KMS-11 (cell line): ENCODE results near the gene SHBG.

ENCODE experiments used
- H2AFZ ChIP-seq: fragments of 200-600 bp; sonication (generic); 2 replicates; pipeline ENCODE4 v1.6.1; 2016; ENCODE audit warnings: antibody characterized with exemption, mixed run types, low read depth
- H3K27ac ChIP-seq: fragments of 200-600 bp; sonication (generic); 2 replicates; pipeline ENCODE4 v1.6.1; 2016; ENCODE audit warnings: mild to moderate bottlenecking, mixed run types
- H3K27me3 ChIP-seq: fragments of 200-600 bp; sonication (generic); 2 replicates; pipeline ENCODE4 v1.6.1; 2017; ENCODE audit warnings: mild to moderate bottlenecking, low read depth, mixed run types, moderate library complexity; ENCODE audit not compliant: insufficient read depth
- H3K36me3 ChIP-seq: fragments of 200-600 bp; sonication (generic); 2 replicates; pipeline ENCODE4 v1.6.1; 2017; ENCODE audit warnings: mild to moderate bottlenecking, mixed run types; ENCODE audit not compliant: insufficient read depth
- H3K4me1 ChIP-seq: fragments of 200-600 bp; sonication (generic); 2 replicates; pipeline ENCODE4 v1.6.1; 2016; ENCODE audit warnings: mild to moderate bottlenecking, low read depth, mixed run types; ENCODE audit not compliant: poor library complexity, severe bottlenecking
- H3K4me2 ChIP-seq: fragments of 200-600 bp; sonication (generic); 2 replicates; pipeline ENCODE4 v1.7.0; 2016; ENCODE audit warnings: mild to moderate bottlenecking, mixed run types
- H3K4me3 ChIP-seq: fragments of 200-600 bp; sonication (generic); IDR thresholded peaks from 2 replicates; pipeline ENCODE4 v1.6.1; 2017; ENCODE audit warnings: low read depth, low read length, mixed read lengths; ENCODE audit not compliant: insufficient read depth
- H3K79me2 ChIP-seq: fragments of 200-600 bp; sonication (generic); 2 replicates; pipeline ENCODE4 v1.6.1; 2016; ENCODE audit warnings: low read depth, mixed run types; ENCODE audit not compliant: insufficient read depth
- H3K9ac ChIP-seq: fragments of 200-600 bp; sonication (generic); 2 replicates; pipeline ENCODE4 v1.6.1; 2016; ENCODE audit warnings: mild to moderate bottlenecking, mixed run types
- H4K20me1 ChIP-seq: fragments of 200-600 bp; sonication (generic); 2 replicates; pipeline ENCODE4 v1.6.1; 2016; ENCODE audit warnings: mild to moderate bottlenecking, mixed run types; ENCODE audit not compliant: insufficient read depth
- TF ChIP-seq, protein P1 (sequence below): fragments of 200-600 bp; sonication (generic); conservative IDR thresholded peaks from 2 replicates; pipeline ENCODE4 v1.6.1; 2017; ENCODE audit warnings: low read depth, mild to moderate bottlenecking, antibody characterized with exemption, low read length, moderate library complexity, mixed read lengths

Gene SHBG

DNA sequence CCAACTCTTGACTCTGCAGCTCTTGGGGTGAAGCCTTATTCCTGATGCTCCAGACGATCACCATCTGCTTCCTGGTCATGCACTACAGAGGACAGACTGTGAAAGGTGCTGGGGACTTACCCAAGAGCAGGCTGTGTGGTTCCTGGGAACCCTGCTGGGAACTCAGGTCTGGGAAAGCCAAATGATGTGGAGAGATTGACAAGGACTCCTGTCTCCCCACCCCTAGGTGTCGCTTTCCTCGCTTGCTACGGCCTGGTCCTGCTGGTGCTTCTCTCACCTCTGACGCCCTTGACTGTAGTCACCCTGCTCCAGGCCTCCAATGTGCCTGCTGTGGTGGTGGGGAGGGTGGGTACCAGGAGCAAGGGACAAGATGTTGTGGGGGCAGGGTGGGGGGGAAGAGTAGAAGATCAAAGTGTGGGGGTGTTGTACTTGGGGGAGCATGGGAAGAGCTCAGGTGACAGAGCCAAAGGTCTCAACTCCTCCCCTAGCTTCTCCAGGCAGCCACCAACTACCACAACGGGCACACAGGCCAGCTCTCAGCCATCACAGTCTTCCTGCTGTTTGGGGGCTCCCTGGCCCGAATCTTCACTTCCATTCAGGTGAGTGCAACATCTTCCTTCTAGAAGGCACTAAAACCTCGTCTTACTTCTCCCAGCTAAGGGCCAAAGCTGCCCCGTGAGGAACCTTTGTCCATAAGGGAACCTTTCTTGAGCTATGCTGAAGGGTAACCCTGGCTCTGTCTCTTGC, 43.1 kb upstream of the SHBG start:
- Histone ChIP-seq H3K4me2 (no peak overlapping the region), H2AFZ (no peak overlapping the region), H3K79me2 (no peaks in the 10 kb centered on the region), H3K36me3 (no peaks in the 10 kb centered on the region), H4K20me1 (no peaks in the 10 kb centered on the region), H3K9ac (no peak overlapping the region), H3K4me3 (no peak overlapping the region), H3K27ac (no peak overlapping the region), H3K4me1 (no peaks in the 10 kb centered on the region), H3K27me3 (no peaks in the 10 kb centered on the region)
- TF ChIP-seq, protein P1, sequence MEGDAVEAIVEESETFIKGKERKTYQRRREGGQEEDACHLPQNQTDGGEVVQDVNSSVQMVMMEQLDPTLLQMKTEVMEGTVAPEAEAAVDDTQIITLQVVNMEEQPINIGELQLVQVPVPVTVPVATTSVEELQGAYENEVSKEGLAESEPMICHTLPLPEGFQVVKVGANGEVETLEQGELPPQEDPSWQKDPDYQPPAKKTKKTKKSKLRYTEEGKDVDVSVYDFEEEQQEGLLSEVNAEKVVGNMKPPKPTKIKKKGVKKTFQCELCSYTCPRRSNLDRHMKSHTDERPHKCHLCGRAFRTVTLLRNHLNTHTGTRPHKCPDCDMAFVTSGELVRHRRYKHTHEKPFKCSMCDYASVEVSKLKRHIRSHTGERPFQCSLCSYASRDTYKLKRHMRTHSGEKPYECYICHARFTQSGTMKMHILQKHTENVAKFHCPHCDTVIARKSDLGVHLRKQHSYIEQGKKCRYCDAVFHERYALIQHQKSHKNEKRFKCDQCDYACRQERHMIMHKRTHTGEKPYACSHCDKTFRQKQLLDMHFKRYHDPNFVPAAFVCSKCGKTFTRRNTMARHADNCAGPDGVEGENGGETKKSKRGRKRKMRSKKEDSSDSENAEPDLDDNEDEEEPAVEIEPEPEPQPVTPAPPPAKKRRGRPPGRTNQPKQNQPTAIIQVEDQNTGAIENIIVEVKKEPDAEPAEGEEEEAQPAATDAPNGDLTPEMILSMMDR: no peak

DNA sequence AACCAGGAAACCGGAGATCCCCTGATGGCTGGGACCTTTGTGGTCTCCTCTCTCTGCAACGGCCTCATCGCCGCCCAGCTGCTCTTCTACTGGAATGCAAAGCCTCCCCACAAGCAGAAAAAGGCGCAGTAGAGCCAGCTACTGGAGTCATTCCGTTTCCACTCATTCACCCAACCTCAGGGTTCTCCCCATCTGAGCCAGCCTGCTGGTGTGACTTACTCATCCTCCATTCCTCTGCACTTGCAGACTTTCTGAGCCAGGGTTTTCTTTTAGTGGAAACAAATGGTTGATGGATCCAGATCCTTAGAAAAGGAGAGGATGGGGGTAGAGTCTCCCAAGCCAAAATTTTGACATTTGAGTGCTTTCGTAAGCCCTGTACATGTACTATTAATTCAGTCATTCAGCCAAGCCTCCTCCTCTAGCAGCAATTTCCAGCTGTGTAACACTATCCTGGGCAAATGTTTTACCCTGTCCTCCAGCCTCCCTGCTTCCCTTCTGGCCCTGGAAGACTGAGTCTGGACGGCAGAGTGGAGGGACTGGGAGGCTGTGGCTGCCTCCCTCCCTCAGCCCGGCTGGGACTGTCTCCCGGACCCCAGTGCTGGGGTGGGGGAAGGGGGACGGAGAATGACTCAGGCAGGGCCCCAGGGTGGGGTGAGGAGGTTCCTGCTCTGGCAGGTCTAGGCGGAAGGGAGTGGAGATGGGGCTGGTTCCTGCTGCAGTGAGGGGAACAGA, 42.3 kb upstream of the SHBG start:
- H4K20me1 ChIP-seq: no peaks in the 10 kb centered on the region
- H3K36me3 ChIP-seq: no peaks in the 10 kb centered on the region
- no peaks in the 10 kb centered on the region for H3K27me3 ChIP-seq
- H2AFZ ChIP-seq: no peak overlapping the region
- H3K79me2 ChIP-seq: no peaks in the 10 kb centered on the region
- no peak overlapping the region for H3K4me3 ChIP-seq
- no peak overlapping the region for H3K27ac ChIP-seq
- no peak overlapping the region for H3K4me2 ChIP-seq
- TF ChIP-seq, protein P1: no peak
- no peaks in the 10 kb centered on the region for H3K4me1 ChIP-seq
- H3K9ac ChIP-seq: no peak overlapping the region

DNA sequence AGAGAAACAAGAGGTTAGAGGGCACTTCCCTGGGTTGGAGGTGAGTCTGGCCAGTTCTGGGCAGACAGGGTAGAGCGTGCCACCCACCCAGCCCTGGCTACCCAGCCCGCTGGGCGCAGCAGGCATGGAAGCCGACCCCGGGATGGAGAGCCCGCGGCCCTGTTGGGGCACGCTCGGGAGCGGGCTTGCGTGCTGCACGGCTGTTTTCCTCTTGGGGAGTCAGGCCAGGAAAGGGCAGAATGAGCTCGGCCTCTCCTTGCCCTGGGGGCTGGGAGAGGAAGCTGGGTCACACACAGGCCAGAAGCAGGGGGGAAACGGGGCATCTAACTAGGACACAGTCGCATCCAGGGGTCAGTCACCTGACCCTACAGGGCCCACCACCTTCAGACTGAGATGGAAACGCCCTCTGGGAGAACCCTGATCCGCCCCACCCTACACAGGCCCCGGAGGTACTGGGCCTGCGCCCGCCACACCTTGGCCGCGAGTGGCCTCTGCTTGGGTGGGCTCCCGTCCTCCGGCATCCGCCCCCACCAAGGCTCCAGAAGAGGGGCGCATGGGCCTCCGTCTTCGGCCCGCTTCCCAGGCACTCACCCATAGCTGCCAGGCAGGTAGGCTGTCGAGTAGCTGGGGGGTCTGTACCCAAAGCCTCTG, 41.3 kb upstream of the SHBG start:
- Histone ChIP-seq H3K79me2 (no peaks in the 10 kb centered on the region), H3K27me3 (no peaks in the 10 kb centered on the region), H2AFZ (no peak overlapping the region), H3K4me2 (no peak overlapping the region), H4K20me1 (no peaks in the 10 kb centered on the region), H3K27ac (no peak overlapping the region), H3K4me1 (no peaks in the 10 kb centered on the region), H3K9ac (no peak overlapping the region), H3K36me3 (no peaks in the 10 kb centered on the region), H3K4me3 (no peak overlapping the region)
- TF ChIP-seq, protein P1: no peak

DNA sequence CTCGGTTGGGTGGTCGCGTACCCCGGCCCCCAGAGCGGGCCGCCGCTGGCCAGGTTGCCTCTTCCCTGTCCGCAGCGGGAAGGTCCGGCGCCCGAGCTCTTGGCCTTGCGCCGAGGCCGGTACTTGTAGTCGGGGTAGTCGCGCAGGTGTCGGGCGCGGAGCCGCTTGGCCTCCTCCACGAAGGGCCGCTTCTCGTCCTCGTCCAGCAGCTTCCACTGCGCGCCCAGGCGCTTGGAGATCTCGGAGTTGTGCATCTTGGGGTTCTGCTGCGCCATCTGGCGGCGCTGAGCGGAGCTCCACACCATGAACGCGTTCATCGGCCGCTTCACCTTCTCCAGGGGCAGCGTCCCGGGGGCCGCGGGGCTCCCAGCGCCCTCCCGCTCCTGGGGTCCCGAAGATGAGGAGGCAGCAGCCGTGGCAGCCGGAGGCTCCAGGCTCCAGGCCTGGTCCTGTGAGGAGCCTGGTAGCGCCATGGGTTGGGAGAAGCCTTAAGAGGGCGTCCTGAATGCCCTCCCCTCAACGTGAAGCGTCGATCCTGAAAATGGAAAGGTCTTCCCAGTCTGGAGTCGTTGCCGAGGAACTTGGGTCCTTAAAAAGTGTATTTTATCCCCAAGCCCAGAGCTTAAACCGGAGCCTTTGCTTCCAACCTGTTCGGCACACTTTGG, 40.6 kb upstream of the SHBG start:
- Histone ChIP-seq H3K36me3 (no peaks in the 10 kb centered on the region), H3K27me3 (no peaks in the 10 kb centered on the region), H3K27ac (no peak overlapping the region), H3K4me1 (no peaks in the 10 kb centered on the region), H3K4me2 (no peak overlapping the region), H2AFZ (no peak overlapping the region), H3K9ac (no peak overlapping the region), H3K4me3 (no peak overlapping the region), H3K79me2 (no peaks in the 10 kb centered on the region), H4K20me1 (no peaks in the 10 kb centered on the region)
- TF ChIP-seq, protein P1: no peak
